Activated T-helper 2 cell treated with anti-CD3 and anti-CD28 coated beads, Interferon-gamma antibody, Interleukin-2, Interleukin-4, amounts not matched to agents 10 μg/mL and 5 μg/mL and 100 μg/mL, durations not matched to agents 14 hours and 24 hours and 36 hours (primary cell): ENCODE results near the gene PPWD1. TPM values are rescaled to one million over a fixed set of nuclear protein-coding genes. Genes with fewer than 3 reads are reported as not detected.
"Not testable (repeated sequence)": the region's sequence is repeated elsewhere in the genome, so short reads cannot be mapped to it uniquely, and the experiment has no call there.

ENCODE experiments used
- DNase-seq: peaks from one replicate; pipeline ENCODE4 v3.0.0; 2021; ENCODE audit warnings: low spot score
- H3K27ac Mint-ChIP-seq: one replicate; pipeline ENCODE4 v1.8.0; 2021; ENCODE audit warnings: mixed read lengths
- H3K27me3 Mint-ChIP-seq: one replicate; pipeline ENCODE4 v1.8.0; 2021; ENCODE audit warnings: low read depth, mixed read lengths
- H3K36me3 Mint-ChIP-seq: one replicate; pipeline ENCODE4 v1.8.0; 2021; ENCODE audit warnings: low read depth, mixed read lengths
- H3K4me1 Mint-ChIP-seq: one replicate; pipeline ENCODE4 v1.8.0; 2021; ENCODE audit warnings: low read depth, mixed read lengths
- H3K4me3 Mint-ChIP-seq: one replicate; pipeline ENCODE4 v1.8.0; 2021; ENCODE audit warnings: low read depth, mild to moderate bottlenecking, moderate library complexity, mixed read lengths
- H3K9me3 Mint-ChIP-seq: one replicate; pipeline ENCODE4 v1.8.0; 2021; ENCODE audit warnings: mixed read lengths
- intact Hi-C: fragments of 100-400 bp; cut with micrococcal nuclease; formaldehyde crosslinking; loops from one replicate; pipeline ENCODE4 v1.15.1; 2023
- total RNA-seq: library from RNA; stranded (reverse); gene quantifications from 2 replicates; pipeline ENCODE4 v1.2.3, GENCODE V29; 2022

PPWD1 gene
- total RNA-seq, 1 donor from 2014 or later: 51.9 TPM

GRCh38 chr5:65566505-65566904, 3.4 kb downstream of the PPWD1 start:
- intact Hi-C loops: no loop called here
- Mint-ChIP-seq H3K4me3 (no peak overlapping the region), H3K27me3 (no peaks in the 10 kb centered on the region), H3K4me1 (peaks cover 37% of the 10 kb centered on the region), H3K9me3 (no peaks in the 10 kb centered on the region), H3K27ac (no peak overlapping the region), H3K36me3 (peaks cover 41% of the 10 kb centered on the region)
- no peak for DNase-seq

GRCh38 chr5:65570598-65571226, 7.6 kb downstream of the PPWD1 start:
- H3K36me3 Mint-ChIP-seq: peaks cover 54% of the 10 kb centered on the region
- peaks cover 23% of the 10 kb centered on the region for H3K4me1 Mint-ChIP-seq
- no peak overlapping the region for H3K27ac Mint-ChIP-seq
- H3K27me3 Mint-ChIP-seq: no peaks in the 10 kb centered on the region
- no peak for DNase-seq
- intact Hi-C loops: no loop called here
- H3K4me3 Mint-ChIP-seq: no peak overlapping the region
- H3K9me3 Mint-ChIP-seq: no peaks in the 10 kb centered on the region

- peaks cover 61% of the 10 kb centered on the region for H3K36me3 Mint-ChIP-seq
- intact Hi-C loops: no loop called here
Observed at GRCh38 chr5:65577141-65577540, 14.0 kb downstream of the PPWD1 start.

GRCh38 chr5:65588694-65589093, 25.6 kb downstream of the PPWD1 start:
- H3K9me3 Mint-ChIP-seq: no peaks in the 10 kb centered on the region
- no peaks in the 10 kb centered on the region for H3K27me3 Mint-ChIP-seq
- peaks cover under 1% of the 10 kb centered on the region for H3K4me1 Mint-ChIP-seq
- intact Hi-C loops: no loop called here
- no peak overlapping the region for H3K4me3 Mint-ChIP-seq
- H3K36me3 Mint-ChIP-seq: peaks cover 38% of the 10 kb centered on the region
- no peak overlapping the region for H3K27ac Mint-ChIP-seq
- DNase-seq: no peak

More at GRCh38 chr5:65577141-65577540, 14.0 kb downstream of the PPWD1 start:
- Mint-ChIP-seq H3K27me3 (no peaks in the 10 kb centered on the region), H3K4me1 (peaks cover 16% of the 10 kb centered on the region), H3K27ac (no peak overlapping the region), H3K4me3 (no peak overlapping the region), H3K9me3 (no peaks in the 10 kb centered on the region)
- DNase-seq: no peak

- intact Hi-C loops, H3K4me1 Mint-ChIP-seq, DNase-seq, H3K27me3 Mint-ChIP-seq, H3K27ac Mint-ChIP-seq, H3K9me3 Mint-ChIP-seq, H3K4me3 Mint-ChIP-seq: not testable (repeated sequence)
- peaks cover 68% of the 10 kb centered on the region for H3K36me3 Mint-ChIP-seq
Observed at GRCh38 chr5:65601761-65602160, 38.7 kb downstream of the PPWD1 start.

GRCh38 chr5:65611524-65611923, 48.4 kb downstream of the PPWD1 start:
- intact Hi-C loops: no loop called here

GRCh38 chr5:65612298-65612907, 49.3 kb downstream of the PPWD1 start:
- Mint-ChIP-seq H3K4me3 (no peak overlapping the region), H3K27ac (no peak overlapping the region), H3K36me3 (peaks cover 60% of the 10 kb centered on the region), H3K9me3 (no peaks in the 10 kb centered on the region), H3K27me3 (no peaks in the 10 kb centered on the region), H3K4me1 (no peaks in the 10 kb centered on the region)
- intact Hi-C loops: no loop called here
- no peak for DNase-seq

More at GRCh38 chr5:65611524-65611923, 48.4 kb downstream of the PPWD1 start:
- Mint-ChIP-seq H3K9me3 (no peaks in the 10 kb centered on the region), H3K36me3 (peaks cover 65% of the 10 kb centered on the region), H3K4me3 (no peak overlapping the region), H3K27ac (no peak overlapping the region), H3K4me1 (no peaks in the 10 kb centered on the region), H3K27me3 (no peaks in the 10 kb centered on the region)
- DNase-seq: no peak

- no peak overlapping the region for H3K27ac Mint-ChIP-seq
- H3K4me3 Mint-ChIP-seq: no peak overlapping the region
- intact Hi-C loops: loop anchor here (5.0 to 10.0 kb wide), 2 partner anchors 585 to 1547 kb away; no protein-coding TSS in a partner anchor
- H3K36me3 Mint-ChIP-seq: peaks cover 5% of the 10 kb centered on the region
- DNase-seq: no peak
- peaks cover 12% of the 10 kb centered on the region for H3K4me1 Mint-ChIP-seq
- H3K27me3 Mint-ChIP-seq: no peaks in the 10 kb centered on the region
- no peaks in the 10 kb centered on the region for H3K9me3 Mint-ChIP-seq
Observed at GRCh38 chr5:65620021-65620420, 56.9 kb downstream of the PPWD1 start.

GRCh38 chr5:65621961-65622360, 58.9 kb downstream of the PPWD1 start:
- H3K27ac Mint-ChIP-seq, H3K4me3 Mint-ChIP-seq, DNase-seq, H3K36me3 Mint-ChIP-seq, H3K27me3 Mint-ChIP-seq, H3K9me3 Mint-ChIP-seq: not testable (repeated sequence)
- peaks cover 17% of the 10 kb centered on the region for H3K4me1 Mint-ChIP-seq
- intact Hi-C loops: loop anchor here (5.0 to 10.0 kb wide), 2 partner anchors 587 to 1545 kb away; no protein-coding TSS in a partner anchor

- Mint-ChIP-seq H3K27me3 (no peaks in the 10 kb centered on the region), H3K4me3 (peak overlapping the region; percentile 99), H3K9me3 (no peaks in the 10 kb centered on the region), H3K36me3 (peaks cover 10% of the 10 kb centered on the region), H3K4me1 (peaks cover 24% of the 10 kb centered on the region), H3K27ac (peak overlapping the region; percentile 90)
- intact Hi-C loops: loop anchor here (5.0 to 10.0 kb wide), 2 partner anchors 589 to 1544 kb away; no protein-coding TSS in a partner anchor
- DNase-seq: no peak
Observed at GRCh38 chr5:65623482-65623881, 60.4 kb downstream of the PPWD1 start.

GRCh38 chr5:65624025-65624570, 61.0 kb downstream of the PPWD1 start, which contains the start of gene TRIM23:
TRIM23 (minus strand) TSS chr5:65624333; CDS start chr5:65624274, 59 bp downstream.
- no peaks in the 10 kb centered on the region for H3K9me3 Mint-ChIP-seq
- peaks cover 23% of the 10 kb centered on the region for H3K4me1 Mint-ChIP-seq
- H3K4me3 Mint-ChIP-seq: peak within 1 kb of the TSS; percentile 99
- peaks cover 10% of the 10 kb centered on the region for H3K36me3 Mint-ChIP-seq
- H3K27ac Mint-ChIP-seq: peak within 1 kb of the TSS; percentile 99
- intact Hi-C loops: loop anchor here (1.0 to 10.0 kb wide), 7 partner anchors 61 to 1543 kb away; partner anchors contain the start of genes CENPK, CWC27, ERBIN and PPWD1
- DNase-seq: peak; percentile 91
- no peaks in the 10 kb centered on the region for H3K27me3 Mint-ChIP-seq

- DNase-seq: peak; percentile 78
- no peaks in the 10 kb centered on the region for H3K9me3 Mint-ChIP-seq
- no peaks in the 10 kb centered on the region for H3K27me3 Mint-ChIP-seq
- peak within 1 kb of the TSS; percentile 99 for H3K27ac Mint-ChIP-seq
- H3K4me3 Mint-ChIP-seq: peak within 1 kb of the TSS; percentile 99
- H3K4me1 Mint-ChIP-seq: peaks cover 25% of the 10 kb centered on the region
- intact Hi-C loops: loop anchor here (1.0 to 10.0 kb wide), 7 partner anchors 62 to 1542 kb away; partner anchors contain the start of genes CENPK, CWC27, ERBIN and PPWD1
- peaks cover 16% of the 10 kb centered on the region for H3K36me3 Mint-ChIP-seq
Observed at GRCh38 chr5:65624571-65625555, 61.8 kb downstream of the PPWD1 start, which contains the start of the genes SHLD3 and TRAPPC13. SHLD3 (plus strand) TSS chr5:65625027; CDS start chr5:65629588, 4,561 bp downstream. TRAPPC13 (plus strand) TSS chr5:65625027; CDS start chr5:65625061, 34 bp downstream.
